Transverse colon (tissue), 4 donors: ENCODE results near the gene ARL5A. TPM values are rescaled to one million over a fixed set of nuclear protein-coding genes. Genes with fewer than 3 reads are reported as not detected.

Source experiments
- DNase-seq: peaks from one replicate; pipeline ENCODE4 v3.0.0-alpha.2; 2019
- H3K27ac ChIP-seq, 4 donors: fragments of 200-600 bp; sonication (generic); 2 replicates each; pipeline ENCODE4 v1.5.1; 2016 to 2018; ENCODE audit warnings: inconsistent platforms in 4 of 4
- H3K27me3 ChIP-seq: fragments of 200-600 bp; sonication (generic); 2 replicates; pipeline ENCODE4 v1.5.1; 2017; ENCODE audit warnings: inconsistent platforms
- H3K36me3 ChIP-seq, 4 donors: fragments of 200-600 bp; sonication (generic); 2 replicates each; pipeline ENCODE4 v1.5.1; 2017 to 2019; ENCODE audit warnings: inconsistent platforms in 4 of 4
- H3K4me1 ChIP-seq, 4 donors: fragments of 200-600 bp; sonication (generic); 2 replicates each; pipeline ENCODE4 v1.5.1; 2017 to 2020; ENCODE audit warnings: inconsistent platforms in 4 of 4
- H3K4me3 ChIP-seq, 4 donors: fragments of 200-600 bp; sonication (generic); 1 replicate in 1 of 4; 2 replicates in 3 of 4; pipeline versions ENCODE4 v1.5.1 to v1.6.1; 2017 to 2019; ENCODE audit warnings: inconsistent platforms in 4 of 4
- H3K9me3 ChIP-seq, 2 donors: fragments of 200-600 bp; sonication (generic); 2 replicates each; pipeline ENCODE4 v1.5.1; 2017 to 2019; ENCODE audit warnings: inconsistent platforms in 2 of 2
- CTCF ChIP-seq, 5 experiments: fragments of 200-600 bp in 3 of 5; fragments of 450-650 bp in 2 of 5; sonication (generic) in 3 of 5; IDR thresholded peaks; 1 replicate in 2 of 5; 2 replicates in 3 of 5; pipeline ENCODE4 v1.5.1; 2016 to 2017; ENCODE audit warnings: antibody characterized with exemption in 5 of 5, inconsistent platforms in 3 of 5, mild to moderate bottlenecking in 2 of 5, moderate library complexity in 1 of 5
- EP300 ChIP-seq: sonication (generic); formaldehyde crosslinking; IDR thresholded peaks from one replicate; pipeline ENCODE4 v1.6.1; 2017; ENCODE audit warnings: antibody characterized with exemption, low read depth
- POLR2A ChIP-seq: fragments of 450-650 bp; IDR thresholded peaks from one replicate; pipeline ENCODE4 v1.6.1; 2016; ENCODE audit warnings: antibody characterized with exemption, mild to moderate bottlenecking, moderate library complexity
- POLR2AphosphoS5 ChIP-seq, 3 donors: sonication (generic); formaldehyde crosslinking; IDR thresholded peaks; one replicate each; pipeline ENCODE4 v1.6.1; 2016; ENCODE audit warnings: antibody characterized with exemption in 3 of 3
- WGBS, 2 donors: methylation state at CpG; one replicate each; pipeline ENCODE4 v1.1.5; 2018; ENCODE audit warnings: low coverage in 1 of 2; 5-methylcytosine and 5-hydroxymethylcytosine counted together
- in situ Hi-C, 4 donors: fragments of 200-750 bp; cut with MboI; loops; one replicate each; pipeline versions ENCODE4 v1.15.0 to v1.15.1; 2017; ENCODE audit warnings: low sequenced_read_pairs in 3 of 4, low pct_ligation_motif_present in 1 of 4, low pct_unique_long_range_greater_than_20kb in 1 of 4
- intact Hi-C: fragments of 100-400 bp; cut with DNase I; formaldehyde crosslinking; loops from one replicate; pipeline ENCODE4 v1.15.1; 2023; ENCODE audit warnings: low total_unique reads
- total RNA-seq, 4 donors: library from RNA; depleted of rRNA; stranded (reverse); fragments of >200 nt; gene quantifications; one replicate each; pipeline ENCODE4 v1.1.0, GENCODE V29; 2016

The ARL5A gene
- total RNA-seq, 4 donors from 2014 or later, result 6.6 to 42.2 (median 23.6) TPM

DNA sequence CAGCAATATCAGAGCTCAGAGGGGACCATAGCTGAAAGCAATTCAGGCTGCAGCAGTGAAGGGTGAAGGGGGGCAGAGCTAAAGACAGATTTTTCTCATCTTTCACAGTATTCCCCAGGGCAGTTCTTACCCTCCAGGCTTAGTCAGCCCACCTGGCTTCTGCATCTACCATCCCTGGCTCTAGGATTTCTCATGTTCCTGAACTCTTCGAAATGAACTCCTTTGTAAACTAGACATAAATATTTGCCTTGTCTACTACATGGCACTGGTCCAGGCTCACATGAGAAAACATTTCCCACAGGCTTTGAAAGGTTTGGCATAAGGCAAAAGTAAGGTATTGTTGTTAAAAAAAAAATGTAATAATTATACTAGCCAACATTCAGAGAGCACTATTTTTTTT, 70.4 kb downstream of the ARL5A start:
- Histone ChIP-seq H3K4me3 (no peak overlapping the region), H3K36me3 (no peaks in the 10 kb centered on the region), H3K27ac (no peak overlapping the region), H3K4me1 (no peaks in the 10 kb centered on the region), H3K9me3 (no peaks in the 10 kb centered on the region), H3K27me3 (no peaks in the 10 kb centered on the region)
- intact Hi-C loops, result no loop called here
- 25% methylated on average over 1 of the region's 1 CpG for WGBS, 2 donors
- DNase-seq, result no peak
- no peak for TF ChIP-seq POLR2A
- TF ChIP-seq CTCF (IDR thresholded peaks at IDR 0.05), result no peak
- TF ChIP-seq POLR2AphosphoS5 (IDR thresholded peaks at IDR 0.05), result no peak
- TF ChIP-seq EP300, result no peak
- in situ Hi-C loops, result no loop called here

GRCh38 chr2:151756820-151757219, 71.4 kb downstream of the ARL5A start:
- Histone ChIP-seq H3K9me3 (no peaks in the 10 kb centered on the region), H3K4me1 (no peaks in the 10 kb centered on the region), H3K27me3 (no peaks in the 10 kb centered on the region), H3K36me3 (no peaks in the 10 kb centered on the region), H3K4me3 (no peak overlapping the region), H3K27ac (no peak overlapping the region)
- 94% methylated on average over 2 of the region's 2 CpGs; no CpG with 5 or more reads in 1 of the 2 donors for WGBS, 2 donors
- in situ Hi-C loops, result no loop called here
- intact Hi-C loops, result no loop called here
- TF ChIP-seq EP300 (no peak), CTCF (IDR thresholded peaks at IDR 0.05) (no peak), POLR2A (no peak), POLR2AphosphoS5 (IDR thresholded peaks at IDR 0.05) (no peak)
- no peak for DNase-seq

DNA sequence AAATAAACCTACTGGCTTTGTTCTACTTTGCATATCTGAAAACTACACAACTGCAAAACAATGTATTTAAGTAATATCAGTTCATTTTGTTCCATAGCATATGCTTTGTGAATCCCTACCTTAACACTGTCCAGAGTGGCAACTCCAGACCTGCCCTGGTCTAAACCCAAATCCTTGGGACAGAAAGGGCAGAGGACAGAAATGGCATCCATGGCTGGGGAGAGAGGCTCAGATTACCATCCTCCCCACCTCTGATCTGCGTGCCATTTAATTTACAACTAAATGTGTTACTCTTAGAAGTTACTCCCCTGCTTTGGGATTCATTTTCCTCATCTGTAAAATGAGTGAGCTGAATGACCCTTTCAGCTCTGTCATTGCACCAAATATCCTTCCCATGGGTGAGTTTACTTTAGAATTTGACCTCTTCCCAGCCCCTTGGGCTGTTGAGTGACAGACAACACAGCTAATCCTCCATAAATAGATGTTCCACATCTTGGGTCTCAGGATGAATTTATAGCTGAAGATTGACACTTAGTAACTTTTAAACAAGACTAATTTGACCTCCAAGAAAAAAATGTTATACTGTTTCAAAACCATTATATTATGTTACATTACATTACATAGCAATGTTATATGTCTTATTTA, 73.8 kb downstream of the ARL5A start:
- Histone ChIP-seq H3K36me3 (no peaks in the 10 kb centered on the region), H3K9me3 (no peaks in the 10 kb centered on the region), H3K27me3 (no peaks in the 10 kb centered on the region), H3K27ac (no peak overlapping the region), H3K4me3 (no peak overlapping the region), H3K4me1 (no peaks in the 10 kb centered on the region)
- no peak for DNase-seq
- intact Hi-C loops (no loop called here), in situ Hi-C loops (no loop called here)
- TF ChIP-seq CTCF (IDR thresholded peaks at IDR 0.05), result no peak
- no peak for TF ChIP-seq POLR2AphosphoS5 (IDR thresholded peaks at IDR 0.05)
- no peak for TF ChIP-seq EP300
- no peak for TF ChIP-seq POLR2A
- WGBS, 2 donors, result 94 to 100% methylated on average over 1 of the region's 1 CpG

DNA sequence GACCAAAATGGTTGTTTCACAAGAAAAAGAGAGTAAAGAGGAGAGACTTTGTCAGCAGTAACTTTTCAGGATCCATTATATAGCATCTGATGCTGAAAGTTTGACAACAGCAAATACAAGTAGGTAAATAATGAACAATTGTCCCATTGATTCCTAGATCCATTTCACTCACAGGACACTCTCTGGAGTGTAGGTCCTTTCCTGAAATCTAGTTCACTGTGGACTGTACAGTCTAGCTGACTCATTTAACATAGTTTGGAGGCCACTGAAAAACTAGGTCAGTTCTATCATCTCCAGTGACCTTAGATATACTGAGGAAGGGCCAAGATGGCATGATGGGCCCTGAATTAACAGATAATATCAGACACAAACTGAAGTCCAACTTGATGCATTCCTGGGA, 74.7 kb downstream of the ARL5A start:
- Histone ChIP-seq H3K4me1 (no peaks in the 10 kb centered on the region), H3K9me3 (no peaks in the 10 kb centered on the region)
- in situ Hi-C loops, result no loop called here

More for the DNA sequence above, 74.7 kb downstream of the ARL5A start:
- no peak overlapping the region for H3K27ac ChIP-seq
- H3K36me3 ChIP-seq, result no peaks in the 10 kb centered on the region
- H3K4me3 ChIP-seq, result no peak overlapping the region
- no peaks in the 10 kb centered on the region for H3K27me3 ChIP-seq
- TF ChIP-seq POLR2A (no peak), EP300 (no peak), CTCF (IDR thresholded peaks at IDR 0.05) (no peak), POLR2AphosphoS5 (IDR thresholded peaks at IDR 0.05) (no peak)
- intact Hi-C loops, result no loop called here
- DNase-seq, result no peak

Other genes starting within 250 kb of the ARL5A start
- gene NEB, start 93.9 kb downstream of the ARL5A start, total RNA-seq, result 1 to 10 TPM in 2 of 4 donors, under 1 TPM in 2; 0.60 to 7.0 (median 1.4) TPM